ENCODE data around the gene ZNF25.
"Not testable (repeated sequence)": the region's sequence is repeated elsewhere in the genome, so short reads cannot be mapped to it uniquely, and the experiment has no call there.

The ZNF25 gene

DNA sequence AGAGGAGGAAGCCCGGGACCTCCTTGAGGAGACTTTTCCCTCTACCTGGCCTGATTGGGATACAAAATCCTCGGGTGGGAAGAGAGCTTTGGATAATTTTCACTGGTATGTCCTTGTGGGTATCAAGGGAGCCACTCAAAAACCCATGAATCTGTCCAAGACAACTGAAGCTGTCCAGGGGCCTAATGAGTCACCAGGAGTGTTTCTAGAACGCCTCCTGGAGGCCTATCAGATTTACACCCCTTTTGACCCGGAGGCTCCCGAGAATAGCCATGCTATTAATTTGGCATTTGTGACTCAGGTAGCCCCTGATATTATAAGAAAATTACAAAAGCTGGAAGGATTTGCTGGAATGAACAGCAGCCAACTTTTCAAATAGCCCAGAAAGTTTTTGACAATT, 38.6 kb downstream of the ZNF25 start:
- DNase-seq: no peak

DNA sequence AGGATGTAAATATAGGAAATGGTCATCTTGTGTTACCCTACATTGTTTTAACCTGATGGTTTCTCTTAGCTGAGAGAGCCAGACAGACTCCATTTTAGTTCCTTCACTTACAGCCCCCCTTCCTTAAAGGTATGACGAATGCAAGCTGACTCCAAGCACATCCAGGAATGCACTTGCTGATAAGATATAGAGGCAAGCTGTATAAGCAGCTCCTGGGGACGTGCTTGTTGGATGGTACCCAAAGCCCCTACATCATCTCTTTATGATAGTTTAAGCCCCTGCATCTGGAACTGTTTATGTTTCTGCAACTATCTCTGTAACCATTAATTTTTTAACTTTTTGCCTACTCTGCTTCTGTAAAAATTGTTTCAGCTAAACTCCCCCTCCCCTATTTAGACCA, 41.7 kb downstream of the ZNF25 start:
- no peak for DNase-seq

DNA sequence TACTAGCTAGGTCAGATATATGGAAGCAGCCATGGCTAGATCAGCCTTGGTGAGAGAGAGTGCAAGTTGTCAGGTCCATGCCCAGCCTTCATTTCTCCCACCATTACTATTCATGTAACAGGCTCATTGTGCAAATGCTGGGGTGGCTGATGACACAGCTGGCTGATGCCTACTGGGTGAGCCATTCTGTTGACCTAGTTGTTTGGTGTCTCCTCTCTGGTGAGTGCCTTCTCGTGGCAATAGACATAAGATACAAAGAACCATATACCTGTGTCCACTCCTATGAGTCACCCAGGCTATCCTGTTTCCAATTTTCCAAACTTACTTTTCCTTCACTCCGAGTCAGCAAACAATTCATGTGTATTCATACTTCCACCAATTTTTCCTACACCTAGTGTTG, 46.0 kb downstream of the ZNF25 start:
- DNase-seq: no peak

DNA sequence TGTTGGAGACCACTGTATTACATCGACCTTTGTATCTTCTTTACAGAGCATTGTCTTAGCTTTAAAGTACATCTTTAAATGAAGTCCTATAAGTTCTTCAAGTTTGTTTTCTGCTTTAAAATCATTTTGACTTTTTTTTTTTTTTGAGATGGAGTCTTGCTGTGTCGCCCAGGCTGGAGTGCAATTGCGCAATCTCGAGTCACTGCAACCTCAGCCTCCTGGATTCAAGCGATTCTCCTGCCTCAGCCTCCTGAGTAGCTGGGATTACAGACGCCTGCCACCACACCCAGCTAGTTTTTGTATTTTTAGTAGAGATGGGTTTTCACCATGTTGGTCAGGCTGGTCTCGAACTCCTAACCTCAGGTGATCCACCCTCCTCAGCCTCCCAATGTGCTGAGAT, 68.3 kb downstream of the ZNF25 start:
- not testable (repeated sequence) for DNase-seq

DNA sequence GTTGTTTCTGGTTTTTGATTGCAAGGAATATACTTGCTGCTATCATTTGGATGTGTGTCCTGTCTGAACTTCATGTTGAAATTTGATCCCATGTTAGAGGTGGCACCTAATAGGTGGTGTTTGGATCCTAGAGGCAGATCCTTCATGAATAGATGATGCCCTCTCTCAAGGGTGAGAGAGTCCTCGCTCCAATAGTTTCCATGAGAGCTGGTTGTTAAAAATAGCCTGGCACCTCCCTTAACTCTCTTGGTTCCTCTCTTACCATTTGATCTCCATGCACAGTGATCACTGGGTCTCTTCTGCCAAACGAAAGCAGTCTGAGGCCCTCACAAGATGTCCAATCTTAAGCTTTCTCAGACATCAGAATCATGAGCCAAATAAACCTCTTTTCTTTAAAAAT, 70.1 kb downstream of the ZNF25 start:
- DNase-seq: no peak

Measured in activated effector memory CD4-positive, alpha-beta T cell treated with Interleukin-2 at 50 U/mL for 16 hours (primary cell).